Uterus (tissue), 2 donors: ENCODE measurements around the gene COL6A1.

Experiments used
- POLR2A ChIP-seq, 2 donors: fragments of 450-650 bp; IDR thresholded peaks; one replicate each; pipeline ENCODE4 v1.6.1; 2016; ENCODE audit warnings: antibody characterized with exemption in 2 of 2, mild to moderate bottlenecking in 1 of 2, moderate library complexity in 1 of 2
- TF ChIP-seq, protein P1 (sequence below), 4 experiments: fragments of 200-600 bp in 2 of 4; fragments of 450-650 bp in 2 of 4; sonication (generic) in 2 of 4; IDR thresholded peaks; one replicate each; pipeline ENCODE4 v1.5.1; 2016 to 2019; ENCODE audit warnings: antibody characterized with exemption in 4 of 4, mild to moderate bottlenecking in 2 of 4, moderate library complexity in 1 of 4

DNA sequence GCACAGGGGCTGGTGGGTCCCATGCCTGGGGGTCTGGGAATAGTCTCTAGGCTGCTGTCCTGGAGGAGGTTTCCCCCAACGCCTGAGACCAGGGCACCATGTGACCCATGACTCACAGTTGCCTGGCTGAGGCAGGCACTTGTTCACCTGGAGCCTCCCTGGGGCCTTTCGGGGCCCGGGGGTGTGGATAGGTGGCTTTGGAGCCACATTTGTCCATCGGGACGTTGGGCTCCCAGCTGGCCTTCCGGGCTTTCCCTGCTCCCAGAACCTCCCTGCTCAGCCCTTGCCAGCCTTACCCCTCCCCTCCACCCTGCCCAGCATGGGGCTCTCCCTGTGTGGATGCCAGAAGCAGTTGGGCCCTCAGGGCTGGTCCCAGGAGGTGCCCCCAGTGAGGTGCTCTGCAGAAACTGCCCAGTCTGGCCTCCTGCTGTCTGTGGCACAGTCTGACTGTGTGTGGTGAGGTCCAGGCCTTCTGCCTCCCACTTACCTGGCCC, 14.2 kb downstream of the COL6A1 start:
- TF ChIP-seq, protein P1, sequence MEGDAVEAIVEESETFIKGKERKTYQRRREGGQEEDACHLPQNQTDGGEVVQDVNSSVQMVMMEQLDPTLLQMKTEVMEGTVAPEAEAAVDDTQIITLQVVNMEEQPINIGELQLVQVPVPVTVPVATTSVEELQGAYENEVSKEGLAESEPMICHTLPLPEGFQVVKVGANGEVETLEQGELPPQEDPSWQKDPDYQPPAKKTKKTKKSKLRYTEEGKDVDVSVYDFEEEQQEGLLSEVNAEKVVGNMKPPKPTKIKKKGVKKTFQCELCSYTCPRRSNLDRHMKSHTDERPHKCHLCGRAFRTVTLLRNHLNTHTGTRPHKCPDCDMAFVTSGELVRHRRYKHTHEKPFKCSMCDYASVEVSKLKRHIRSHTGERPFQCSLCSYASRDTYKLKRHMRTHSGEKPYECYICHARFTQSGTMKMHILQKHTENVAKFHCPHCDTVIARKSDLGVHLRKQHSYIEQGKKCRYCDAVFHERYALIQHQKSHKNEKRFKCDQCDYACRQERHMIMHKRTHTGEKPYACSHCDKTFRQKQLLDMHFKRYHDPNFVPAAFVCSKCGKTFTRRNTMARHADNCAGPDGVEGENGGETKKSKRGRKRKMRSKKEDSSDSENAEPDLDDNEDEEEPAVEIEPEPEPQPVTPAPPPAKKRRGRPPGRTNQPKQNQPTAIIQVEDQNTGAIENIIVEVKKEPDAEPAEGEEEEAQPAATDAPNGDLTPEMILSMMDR (IDR thresholded peaks at IDR 0.05), result no peak
- TF ChIP-seq POLR2A (IDR thresholded peaks at IDR 0.05), result no peak
